Activated CD4-positive, CD25-positive, alpha-beta regulatory T cell treated with anti-CD3 and anti-CD28 coated beads, Interleukin-2, amount 50 U/mL, for 24 hours (primary cell): ENCODE data around the gene ERG.

Experiments
- ATAC-seq, 2 donors: fragments of 150-1000 bp; cut with Tn5 transposase; one replicate each; pipeline ENCODE4 v1.10.0; 2021; ENCODE audit warnings: mild to moderate bottlenecking in 1 of 2, moderate library complexity in 1 of 2

ERG gene

GRCh38 chr21:38472412-38473108 is 25.7 kb downstream of the ERG start:
- no peak for ATAC-seq

- ATAC-seq: no peak
These were observed 26.5 kb downstream of the ERG start for GRCh38 chr21:38471766-38472165.

DNA sequence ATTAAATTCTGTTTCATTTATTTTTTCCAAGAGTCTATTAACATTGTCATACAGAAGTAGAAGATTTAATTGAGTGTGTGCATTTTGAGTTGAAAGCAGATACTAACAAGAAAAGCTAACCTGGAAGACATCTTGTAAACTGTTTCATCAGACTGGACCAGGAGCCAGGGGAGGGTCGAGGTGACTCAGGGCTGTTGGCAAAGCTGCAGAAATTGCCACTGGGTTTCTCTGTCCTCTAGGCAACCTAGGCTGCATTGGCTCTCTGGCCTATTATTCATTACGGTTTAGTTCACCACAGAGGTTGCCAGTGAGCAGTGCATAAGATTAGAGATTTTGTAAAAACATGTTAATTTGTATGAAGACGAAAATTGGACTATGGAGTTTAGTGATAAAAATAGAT is 27.5 kb downstream of the ERG start:
- no peak for ATAC-seq

DNA sequence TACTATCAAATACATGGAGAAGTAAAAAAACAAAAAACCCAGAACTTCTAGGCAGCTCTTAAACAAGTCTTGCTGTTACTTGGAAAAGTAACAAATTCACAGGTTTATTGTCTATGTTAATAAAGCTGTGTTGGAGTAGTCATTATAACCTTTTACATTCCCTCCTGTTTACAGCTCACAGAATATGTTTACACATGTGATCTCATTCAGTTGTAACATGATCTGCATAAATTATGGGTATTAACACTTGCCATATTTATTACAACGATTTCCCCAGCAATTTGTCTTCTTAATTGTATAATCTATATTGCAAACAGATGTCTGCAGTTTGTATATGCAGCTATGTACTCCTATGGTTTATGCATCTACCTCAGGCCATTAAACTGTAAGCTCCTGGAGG is 28.6 kb downstream of the ERG start:
- no peak for ATAC-seq

DNA sequence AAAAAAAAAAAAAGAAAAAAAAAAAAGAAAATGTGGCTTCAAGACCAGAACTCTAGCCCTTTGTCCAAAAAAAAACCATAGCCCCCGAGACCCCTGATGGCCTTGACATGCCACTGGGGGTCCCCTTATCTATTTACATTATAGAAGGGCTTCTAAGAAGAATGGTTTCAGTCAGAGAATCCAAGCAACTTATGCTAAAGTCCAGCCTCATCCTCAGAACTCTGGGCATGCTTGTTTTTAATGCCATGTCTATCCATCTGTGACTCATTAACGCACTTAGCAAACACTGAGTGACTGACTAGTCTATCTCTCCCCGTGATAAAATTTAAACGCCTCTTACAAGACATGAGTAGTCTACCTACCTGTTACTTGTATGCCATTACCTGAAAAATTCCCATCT is 29.3 kb downstream of the ERG start:
- no peak for ATAC-seq

DNA sequence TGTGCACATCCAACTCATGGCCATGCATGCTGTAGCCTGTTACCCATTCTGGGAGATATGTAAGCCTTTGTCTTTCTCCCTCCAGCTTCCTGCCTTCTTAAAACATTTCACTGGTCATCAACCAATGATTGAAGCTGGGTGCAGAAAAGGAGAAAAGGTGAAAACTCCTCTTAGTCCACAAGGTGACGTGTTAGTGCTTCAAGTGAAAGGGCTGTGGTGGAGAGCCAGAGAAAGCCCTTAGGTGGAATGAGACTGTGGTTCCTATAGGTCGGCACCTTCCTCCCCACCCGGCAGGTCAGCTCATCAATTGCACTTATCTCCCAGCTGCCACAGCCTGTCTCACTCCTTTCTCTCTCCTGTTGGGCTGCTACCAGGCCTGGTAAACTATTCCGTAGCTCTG is 30.4 kb downstream of the ERG start:
- ATAC-seq: no peak

- ATAC-seq: no peak
These were observed 30.9 kb downstream of the ERG start for GRCh38 chr21:38467374-38467773.

DNA sequence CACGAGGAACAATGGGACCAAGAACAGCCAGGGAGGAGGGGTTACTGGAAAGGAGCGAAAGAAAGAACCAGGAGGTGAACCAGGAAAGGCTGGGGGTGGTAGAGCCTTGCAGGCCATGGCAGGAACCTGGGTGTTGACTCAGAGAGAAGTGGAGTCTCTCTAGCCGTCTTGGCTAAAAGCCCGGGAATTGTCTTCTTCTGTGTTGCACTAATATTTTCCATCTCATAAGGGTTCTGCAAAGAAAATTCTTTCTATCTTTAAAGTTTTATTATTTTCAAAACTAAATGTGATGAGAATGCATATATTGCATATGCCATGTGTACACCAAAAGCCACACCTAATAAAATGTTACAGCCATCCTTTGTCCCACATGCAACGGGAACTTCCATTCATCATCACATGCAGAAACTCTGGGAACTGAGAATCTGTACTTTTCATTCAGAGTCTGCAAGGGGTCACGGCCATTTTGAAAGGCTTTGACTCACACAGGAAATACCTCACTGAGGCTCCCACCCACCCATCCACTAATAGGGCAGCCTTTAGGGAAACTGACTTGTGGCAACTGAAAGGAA is 38.0 kb downstream of the ERG start:
- ATAC-seq: no peak

DNA sequence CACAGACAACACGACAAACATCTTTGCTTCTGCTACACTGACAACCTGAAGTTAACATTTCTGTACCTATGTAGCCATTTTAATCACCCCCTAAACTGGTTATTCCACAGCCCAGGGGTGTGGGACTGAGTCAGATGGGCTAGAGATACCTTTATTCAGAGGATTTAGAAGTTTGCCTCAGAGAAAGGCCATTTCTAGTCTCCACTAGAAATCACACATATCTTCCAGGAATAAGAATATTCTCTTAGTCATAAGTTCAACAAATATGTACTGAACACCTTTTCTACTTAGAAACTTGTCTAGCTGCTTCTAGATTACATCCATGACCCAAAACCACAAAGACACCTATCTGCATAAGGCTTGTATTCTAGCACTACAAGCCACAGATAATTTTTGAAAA is 38.8 kb downstream of the ERG start:
- ATAC-seq: no peak

DNA sequence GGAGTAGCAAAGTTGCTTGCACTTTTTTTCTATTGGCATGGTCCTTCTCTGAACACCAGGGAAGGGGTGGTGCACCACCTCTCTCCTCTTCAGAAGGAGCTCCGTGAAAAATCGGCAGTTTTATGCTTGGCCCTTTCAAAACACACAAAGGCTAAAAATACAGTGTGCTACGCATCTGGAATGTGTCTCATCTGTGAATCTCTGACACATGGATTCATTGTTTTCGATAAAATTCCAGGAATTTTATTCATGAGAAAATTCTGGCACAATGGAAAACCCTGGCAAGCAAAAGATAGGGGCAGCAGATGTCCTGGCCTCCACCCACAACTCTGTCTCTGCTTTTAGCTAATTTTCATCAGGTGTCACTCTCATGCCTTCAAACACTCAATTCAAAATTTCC is 42.9 kb downstream of the ERG start:
- no peak for ATAC-seq

GRCh38 chr21:38454702-38455101 is 43.6 kb downstream of the ERG start:
- ATAC-seq: no peak

DNA sequence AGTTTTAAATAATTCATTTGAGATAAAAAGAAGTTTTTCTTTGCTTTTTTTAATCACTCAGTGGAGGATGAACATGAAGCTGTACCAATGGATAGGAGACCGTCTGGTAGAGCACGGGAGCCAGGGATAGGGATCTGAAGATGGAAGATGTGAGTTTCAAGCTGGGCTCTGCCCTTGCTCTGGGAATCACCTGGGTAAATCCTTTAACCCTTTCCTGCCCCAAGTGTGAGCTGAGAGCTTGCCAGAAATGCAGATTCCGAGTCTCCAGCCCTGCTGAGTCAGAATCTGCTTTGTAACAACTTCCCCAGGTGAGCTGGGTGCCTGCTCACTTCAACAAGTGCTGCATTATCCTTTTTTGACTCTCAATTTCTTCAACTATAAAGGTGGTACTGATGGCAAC is 44.1 kb downstream of the ERG start:
- no peak for ATAC-seq

DNA sequence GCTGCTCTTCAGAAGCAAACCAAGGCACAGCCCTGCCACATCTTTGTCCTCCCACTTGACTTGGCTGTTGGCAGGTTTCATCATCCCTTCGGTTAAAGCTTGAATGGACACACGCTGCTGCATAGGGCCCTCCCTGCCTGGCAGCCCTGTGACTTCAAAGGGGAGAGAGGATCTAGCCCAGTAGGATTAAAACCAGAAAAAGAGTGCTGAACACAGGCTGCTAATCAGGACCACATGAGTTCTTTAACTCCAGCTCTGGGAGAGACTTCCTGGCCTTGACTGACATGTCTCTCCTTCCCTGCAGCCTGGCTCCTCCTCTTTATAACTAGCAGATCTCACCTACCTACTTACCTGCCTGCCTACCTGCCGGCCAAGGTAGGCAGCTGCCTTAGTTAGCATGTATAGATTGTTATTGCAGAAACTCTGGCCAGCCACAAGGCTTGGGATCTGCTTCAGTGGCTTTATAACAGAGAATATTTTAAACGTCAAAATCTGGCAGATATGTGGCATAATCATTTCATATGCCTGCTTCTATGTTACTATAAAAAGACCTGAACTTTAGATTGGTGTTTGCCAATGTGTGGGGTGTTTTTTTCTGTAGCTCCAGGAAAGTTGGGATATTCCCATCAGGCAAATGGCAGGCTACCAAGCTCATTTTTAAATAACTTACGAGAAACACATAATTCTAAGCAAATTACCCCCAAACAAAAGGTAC is 49.4 kb downstream of the ERG start:
- no peak for ATAC-seq

DNA sequence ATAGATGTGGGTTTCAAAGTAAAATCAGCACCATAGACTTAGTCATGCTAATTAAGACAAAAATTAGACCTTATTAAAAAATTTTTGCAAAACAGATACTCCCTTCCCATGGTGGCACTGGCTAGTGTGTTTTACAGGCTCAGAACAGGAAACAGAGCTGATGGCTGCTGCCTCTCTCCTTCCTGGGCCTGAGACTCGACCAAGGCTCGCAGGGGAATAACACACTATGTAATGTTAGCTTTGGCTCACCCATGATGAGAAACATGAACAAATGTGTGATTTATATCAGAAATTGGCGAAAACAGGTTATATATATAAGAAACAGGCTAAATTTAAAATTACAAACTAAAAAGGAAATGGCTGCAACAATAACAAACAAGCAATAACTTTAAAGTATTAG is 50.7 kb downstream of the ERG start:
- ATAC-seq: no peak

- ATAC-seq: no peak
These were observed 53.6 kb downstream of the ERG start for GRCh38 chr21:38444691-38445090.

DNA sequence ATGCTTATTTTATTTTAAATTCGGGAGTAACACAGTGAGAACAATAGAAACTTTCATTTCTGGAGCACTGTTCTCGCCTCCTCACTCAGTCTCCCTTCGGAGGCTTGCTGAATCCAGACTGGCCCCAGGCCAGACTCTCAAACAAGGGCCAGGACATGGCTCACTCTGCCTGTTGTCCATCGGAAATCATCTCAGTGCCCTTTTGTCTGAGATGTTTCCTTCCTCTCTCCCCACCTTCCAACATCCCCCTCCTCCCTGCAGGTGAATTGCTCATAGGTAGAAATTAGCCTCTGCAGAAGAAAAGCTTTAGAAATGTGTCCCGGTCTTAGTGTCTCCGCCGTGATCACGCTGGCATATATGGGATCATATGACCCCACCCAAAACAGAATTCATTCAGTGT is 55.2 kb downstream of the ERG start:
- ATAC-seq: no peak

DNA sequence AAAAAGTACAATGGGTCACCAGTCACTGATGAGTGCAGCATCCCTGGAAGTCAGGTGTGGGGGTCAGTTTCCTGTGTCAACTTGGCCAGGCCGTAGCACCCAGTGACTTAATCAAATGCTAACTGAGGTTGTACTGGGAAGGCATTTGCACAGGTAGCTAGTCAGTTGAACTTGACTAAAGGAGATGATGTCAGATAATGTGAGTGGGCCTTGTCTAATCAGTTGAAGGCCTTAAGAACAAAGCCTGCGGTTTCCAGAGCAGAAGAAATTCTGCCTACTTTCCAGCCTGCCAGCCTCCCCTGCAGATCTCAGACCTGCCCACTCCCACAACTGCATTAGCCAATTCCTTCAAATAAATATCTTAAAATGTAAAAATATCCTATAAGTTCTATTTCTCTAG is 57.1 kb downstream of the ERG start:
- ATAC-seq: no peak

GRCh38 chr21:38440746-38441145 is 57.5 kb downstream of the ERG start:
- no peak for ATAC-seq

- no peak for ATAC-seq
These were observed 58.3 kb downstream of the ERG start for GRCh38 chr21:38439957-38440356.

DNA sequence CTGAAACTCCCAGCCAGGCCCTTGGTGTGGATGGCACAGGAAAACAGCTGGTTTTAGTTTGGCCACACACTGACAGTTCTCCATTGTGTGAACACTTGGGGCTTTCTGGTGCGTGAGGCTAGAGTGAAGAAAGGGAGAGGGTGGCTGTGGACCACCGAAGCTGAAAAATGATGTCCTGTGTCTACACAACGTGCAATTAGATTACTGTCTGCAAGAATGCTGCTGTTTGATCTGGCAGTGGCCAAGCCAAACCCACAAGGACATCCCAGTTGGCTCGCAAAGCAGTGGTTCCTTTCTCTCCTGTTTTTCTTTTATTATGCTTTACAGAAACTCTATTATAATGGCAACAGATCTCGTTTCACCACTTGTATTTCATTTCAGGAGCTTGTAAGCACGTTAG is 58.9 kb downstream of the ERG start:
- no peak for ATAC-seq

GRCh38 chr21:38438462-38438893 is 59.8 kb downstream of the ERG start:
- ATAC-seq: no peak

- no peak for ATAC-seq
These were observed 61.9 kb downstream of the ERG start for GRCh38 chr21:38436341-38436740.

DNA sequence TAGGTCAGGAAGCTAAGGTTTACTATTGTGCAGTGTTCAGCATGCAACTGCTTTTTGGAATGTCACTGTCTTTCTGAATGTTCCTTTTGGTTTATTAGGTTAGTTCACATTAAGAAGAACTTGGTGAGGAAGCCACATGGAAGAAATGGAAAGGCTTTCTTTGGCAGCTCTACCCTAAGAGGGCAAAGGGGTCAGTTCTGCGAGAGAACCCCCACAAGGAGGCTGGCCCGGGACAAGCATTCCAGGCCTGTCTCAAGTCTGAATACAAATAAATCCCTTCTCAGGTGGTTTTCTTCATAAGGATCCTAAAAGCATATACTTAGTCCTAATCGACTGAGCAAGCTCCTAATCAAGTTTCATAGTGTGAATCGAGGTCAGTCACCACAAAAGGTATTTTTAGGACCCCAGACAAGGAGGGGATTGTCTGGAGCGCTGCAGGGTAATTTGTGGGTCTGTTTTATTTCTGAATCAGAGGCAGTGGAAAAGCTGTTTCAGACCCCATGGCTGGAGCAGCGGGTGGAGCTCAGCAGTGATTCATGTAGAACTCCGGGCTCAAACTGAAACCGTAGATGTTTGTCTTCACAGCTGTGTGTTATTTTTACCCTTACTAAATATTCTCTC is 63.3 kb downstream of the ERG start:
- no peak for ATAC-seq

GRCh38 chr21:38433471-38433870 is 64.8 kb downstream of the ERG start:
- ATAC-seq: no peak
